ENCODE results near the gene TRAPPC11.

GRCh38 chr4:183714626-183715025 lies 55.5 kb downstream of the TRAPPC11 start:
- TF ChIP-seq CTCF (IDR thresholded peaks at IDR 0.05) (no peak), POLR2AphosphoS5 (IDR thresholded peaks at IDR 0.05) (no peak)
